Heart right ventricle (tissue), 16 donors: ENCODE results near the gene B4GAT1. TPM values are rescaled to one million over a fixed set of nuclear protein-coding genes. Genes with fewer than 3 reads are reported as not detected.
A peak's percentile ranks its signal among the peaks of the same experiment; 100 is the strongest.

Experiments
- ATAC-seq, 8 donors: fragments of 200-7000 bp; cut with Tn5 transposase; one replicate each; pipeline ENCODE4 v1.9.1; 2020; ENCODE audit warnings: mild to moderate bottlenecking in 8 of 8, moderate library complexity in 8 of 8, moderate number of reproducible peaks in 1 of 8
- DNase-seq, 2 donors: peaks; one replicate each; pipeline ENCODE4 v3.0.0-alpha.2; 2020
- H3K27ac ChIP-seq, 10 donors: fragments of 200-600 bp; sonication (generic) in 2 of 10; one replicate each; pipeline versions ENCODE4 v1.5.0 to v1.8.0; 2020 to 2022; ENCODE audit warnings: mild to moderate bottlenecking in 3 of 10
- H3K27me3 ChIP-seq, 7 donors: fragments of 200-600 bp; one replicate each; pipeline ENCODE4 v1.8.0; 2021 to 2022; ENCODE audit warnings: mild to moderate bottlenecking in 2 of 7
- H3K36me3 ChIP-seq, 9 donors: fragments of 200-600 bp; sonication (generic) in 1 of 9; one replicate each; pipeline versions ENCODE4 v1.5.0 to v1.8.0; 2020 to 2022; ENCODE audit warnings: mild to moderate bottlenecking in 2 of 9
- H3K4me1 ChIP-seq, 9 donors: fragments of 200-600 bp; sonication (generic) in 1 of 9; one replicate each; pipeline versions ENCODE4 v1.5.0 to v1.8.0; 2020 to 2022; ENCODE audit warnings: mild to moderate bottlenecking in 4 of 9
- H3K4me3 ChIP-seq, 10 donors: fragments of 200-600 bp; sonication (generic) in 2 of 10; one replicate each; pipeline versions ENCODE4 v1.5.0 to v1.8.0; 2020 to 2022; ENCODE audit warnings: mild to moderate bottlenecking in 7 of 10, moderate library complexity in 2 of 10
- H3K9me3 ChIP-seq, 11 donors: fragments of 200-600 bp in 10 of 11; sonication (generic) in 2 of 11; one replicate each; pipeline versions ENCODE4 v1.5.0 to v1.8.0; 2013 to 2022; ENCODE audit warnings: mild to moderate bottlenecking in 2 of 11, control low read depth in 1 of 11, moderate library complexity in 1 of 11
- CTCF ChIP-seq, 9 donors: fragments of 200-600 bp; sonication (generic) in 2 of 9; IDR thresholded peaks; one replicate each; pipeline versions ENCODE4 v1.5.0 to v1.8.0; 2021 to 2022; ENCODE audit warnings: antibody characterized with exemption in 9 of 9, mild to moderate bottlenecking in 5 of 9, moderate library complexity in 1 of 9
- WGBS, 2 donors: extraction: QIAGEN DNeasy Blood & Tissue Kit; methylation state at CpG; one replicate each; pipeline ENCODE4 v1.1.7; 2013; ENCODE audit warnings: inconsistent platforms in 1 of 2; 5-methylcytosine and 5-hydroxymethylcytosine counted together
- intact Hi-C, 10 donors: fragments of 100-400 bp; cut with DNase I; formaldehyde crosslinking; loops; one replicate each; pipeline versions ENCODE4 v1.11.1 to v1.14.2; 2022
- polyA plus RNA-seq, 2 donors: library from polyadenylated mRNA; stranded (reverse); fragments of 200-250 nt; gene quantifications; one replicate each; pipeline ENCODE4 v1.2.3, GENCODE V29; 2013
- total RNA-seq, 10 donors: library from RNA; stranded (reverse); fragmentation: NEBNext Ultra II Directional in 3 of 10; extraction: Animal tissue kit (Norgen Biotek cat#: 25700) in 3 of 10; gene quantifications; one replicate each; pipeline versions ENCODE4 v1.2.1 to v1.2.4, GENCODE V29; 2021 to 2023
- donor health status: Arrhythmogenic right ventricular cardiomyopathy.
- donor health status: ischemic (EF 13 %, LVEDD 7.1; RV severe dilation, severe dysfunction).
- donor health status: healthy with polysubstance abuse.
- donor health status: DM: no; HTN: yes; CAD: no.
- donor health status: DM: no; HTN: no; CAD: no.
- donor health status: ischemic (EF 25% LVEDD 6.9; RV normal size, moderate dysfunction).
- donor health status: ischemic (EF 25% LVEDD 5.7; RV mildly dilated, moderate dysfunction).
- donor health status: healthy.
- donor health status: DM: yes; HTN: yes; CAD: no.
- donor health status: Ischemic cardiomyopathy.
- donor health status: ischemic (EF 35%, LVEDD 5.7; RV mildly dilated, moderate dysfunction).
- donor health status: nonischemic (EF 11% LVEDD 7.7; RV severe dilation, severe dysfunction).
- donor health status: DM: yes; HTN: yes; CAD: no.
- donor health status: PGD.
- donor health status: ischemic (EF 29% LVEDD 5.4; RV normal size, mild dysfunction).
- donor health status: nonischemic (EF 23%, LVEDD 6.1; RV moderate dilation, normal function).

The B4GAT1 gene
- total and polyA plus RNA-seq, 12 donors, result 22.3 to 69.6 (median 46.1) TPM

- ATAC-seq (no peak), DNase-seq (no peak)
- WGBS, 2 donors, result 62 to 74% methylated on average over 1 of the region's 1 CpG
- H3K4me1 ChIP-seq, result peaks cover 15 to 58% (median 41%) of the 10 kb centered on the region in 9 donors
- intact Hi-C loops, result loop anchor here in 8 of 10 donors (5.0 to 10.0 kb wide), 3 partner anchors 33 to 73 kb away; partner anchors contain the start of genes B4GAT1 (in 2 of the 8) and BRMS1 (in 2 of the 8)
- peak overlapping the region in 9 of 10 donors; percentile 37 to 76 (median 60) for H3K4me3 ChIP-seq
- TF ChIP-seq CTCF (IDR thresholded peaks at IDR 0.05), result no peak
- no peaks in the 10 kb centered on the region for H3K9me3 ChIP-seq
- H3K27ac ChIP-seq, result peak overlapping the region in 9 of 10 donors; percentile 78 to 94 (median 85)
- H3K36me3 ChIP-seq, result no peaks in the 10 kb centered on the region
- peaks cover 0 to 6% (median 0%) of the 10 kb centered on the region in 7 donors for H3K27me3 ChIP-seq
These were observed 33.3 kb downstream of the B4GAT1 start for GRCh38 chr11:66314186-66314501.

- H3K27ac ChIP-seq, result peak overlapping the region; percentile 73 to 94 (median 85)
- peak overlapping the region; percentile 23 to 76 (median 60) for H3K4me3 ChIP-seq
- peaks cover 0 to 6% (median 0%) of the 10 kb centered on the region in 7 donors for H3K27me3 ChIP-seq
- H3K4me1 ChIP-seq, result peaks cover 15 to 53% (median 36%) of the 10 kb centered on the region in 9 donors
- 36% methylated on average over 38 of the region's 38 CpGs for WGBS, 2 donors
- intact Hi-C loops, result loop anchor here in 8 of 10 donors (2.0 to 10.0 kb wide), 4 partner anchors 15 to 74 kb away; partner anchors contain the start of genes B4GAT1 (in 2 of the 8) and BRMS1 (in 2 of the 8)
- no peak for DNase-seq
- peak in 5 of 9 donors; percentile 5 to 37 (median 26) for TF ChIP-seq CTCF (IDR thresholded peaks at IDR 0.05)
- H3K36me3 ChIP-seq, result no peaks in the 10 kb centered on the region
- no peak for ATAC-seq
- no peaks in the 10 kb centered on the region for H3K9me3 ChIP-seq
These were observed 33.9 kb downstream of the B4GAT1 start for GRCh38 chr11:66313321-66314185.

GRCh38 chr11:66312549-66313320 lies 34.7 kb downstream of the B4GAT1 start:
- Histone ChIP-seq H3K4me3 (peak overlapping the region; percentile 24 to 76 (median 60)), H3K9me3 (no peaks in the 10 kb centered on the region), H3K36me3 (no peaks in the 10 kb centered on the region), H3K27me3 (peaks cover 0 to 6% (median 0%) of the 10 kb centered on the region in 7 donors), H3K4me1 (peaks cover 10 to 45% (median 28%) of the 10 kb centered on the region in 9 donors), H3K27ac (peak overlapping the region; percentile 73 to 94 (median 85))
- TF ChIP-seq CTCF (IDR thresholded peaks at IDR 0.05), result no peak
- peak; percentile 99 for DNase-seq
- intact Hi-C loops, result loop anchor here in 8 of 10 donors (1.0 to 10.0 kb wide), 7 partner anchors 16 to 75 kb away; partner anchors contain the start of genes B4GAT1 (in 2 of the 8), BRMS1 (in 2 of the 8) and YIF1A (in 1 of the 8)
- ATAC-seq, result peak; percentile 83 to 92 (median 88)
- WGBS, 2 donors, result 1 to 2% methylated on average over 52 of the region's 52 CpGs
